GM23338 (cell line): ENCODE results near the gene PCF11. TPM values are rescaled to one million over a fixed set of nuclear protein-coding genes. Genes with fewer than 3 reads are reported as not detected.
A peak's percentile ranks its signal among the peaks of the same experiment; 100 is the strongest.

ENCODE experiments used
- ATAC-seq: fragments of 200-7000 bp; cut with Tn5 transposase; 3 replicates; pipeline ENCODE4 v1.9.1; 2020
- DNase-seq: peaks from one replicate; pipeline ENCODE4 v3.0.0-alpha.2; 2015; ENCODE audit warnings: low spot score
- H2AFZ ChIP-seq: fragments of 200-600 bp; sonication (generic); 2 replicates; pipeline ENCODE4 v1.8.0; 2016; ENCODE audit warnings: antibody characterized with exemption, mild to moderate bottlenecking, moderate library complexity
- H3F3A ChIP-seq: fragments of 200-600 bp; sonication (generic); replicated peaks from 2 replicates; pipeline ENCODE4 v1.8.0; 2017; ENCODE audit warnings: antibody characterized with exemption, mixed run types, low read depth
- H3K27ac ChIP-seq: fragments of 200-600 bp; sonication (generic); 2 replicates; pipeline ENCODE4 v1.6.1; 2016; ENCODE audit warnings: low read depth
- H3K27me3 ChIP-seq: fragments of 200-600 bp; sonication (generic); 2 replicates; pipeline ENCODE4 v1.8.0; 2016; ENCODE audit warnings: mild to moderate bottlenecking, mixed run types, moderate library complexity; ENCODE audit not compliant: insufficient read depth
- H3K36me3 ChIP-seq: fragments of 200-600 bp; sonication (generic); 2 replicates; pipeline ENCODE4 v1.8.0; 2016; ENCODE audit warnings: mild to moderate bottlenecking; ENCODE audit not compliant: insufficient read depth
- H3K4me1 ChIP-seq: fragments of 200-600 bp; sonication (generic); 2 replicates; pipeline ENCODE4 v1.8.0; 2016; ENCODE audit warnings: mild to moderate bottlenecking, moderate library complexity; ENCODE audit not compliant: insufficient read depth
- H3K4me2 ChIP-seq: fragments of 200-600 bp; sonication (generic); 2 replicates; pipeline ENCODE4 v1.7.1; 2017; ENCODE audit warnings: mixed run types
- H3K4me3 ChIP-seq: fragments of 200-600 bp; sonication (generic); 2 replicates; pipeline ENCODE4 v1.6.1; 2016; ENCODE audit warnings: mixed run types
- H3K79me2 ChIP-seq: fragments of 200-600 bp; sonication (generic); replicated peaks from 2 replicates; pipeline ENCODE4 v1.8.0; 2017; ENCODE audit warnings: mild to moderate bottlenecking; ENCODE audit not compliant: insufficient read depth
- H3K9me2 ChIP-seq: fragments of 200-600 bp; sonication (generic); 2 replicates; pipeline ENCODE4 v1.8.0; 2017; ENCODE audit not compliant: insufficient read depth
- H4K20me1 ChIP-seq: fragments of 200-600 bp; sonication (generic); replicated peaks from 2 replicates; pipeline ENCODE4 v1.8.0; 2017; ENCODE audit warnings: mild to moderate bottlenecking; ENCODE audit not compliant: insufficient read depth
- H3K27ac Mint-ChIP-seq: 2 replicates; pipeline ENCODE4 v1.8.0; 2020; ENCODE audit warnings: inconsistent platforms, mild to moderate bottlenecking, moderate library complexity, mixed read lengths
- H3K27me3 Mint-ChIP-seq: 3 replicates; pipeline ENCODE4 v1.8.0; 2022; ENCODE audit warnings: low read depth, mild to moderate bottlenecking, moderate library complexity, mixed read lengths, inconsistent platforms; ENCODE audit not compliant: insufficient read depth, poor library complexity
- H3K36me3 Mint-ChIP-seq: 3 replicates; pipeline ENCODE4 v1.8.0; 2021; ENCODE audit warnings: low read depth, mild to moderate bottlenecking, inconsistent platforms, moderate library complexity, mixed read lengths
- H3K4me1 Mint-ChIP-seq: 3 replicates; pipeline ENCODE4 v1.8.0; 2020; ENCODE audit warnings: mild to moderate bottlenecking, inconsistent platforms, mixed read lengths
- H3K4me3 Mint-ChIP-seq: 3 replicates; pipeline ENCODE4 v1.8.0; 2021; ENCODE audit warnings: moderate library complexity, mild to moderate bottlenecking, inconsistent platforms, mixed read lengths
- H3K9me3 Mint-ChIP-seq: 3 replicates; pipeline ENCODE4 v1.8.0; 2020; ENCODE audit warnings: moderate library complexity, mild to moderate bottlenecking, inconsistent platforms, mixed read lengths
- CREB1 ChIP-seq: fragments of 250-450 bp; sonication (Bioruptor Pico); IDR thresholded peaks from 2 replicates; pipeline ENCODE4 v1.5.0; 2020; ENCODE audit warnings: low read depth, mild to moderate bottlenecking, moderate library complexity
- EZH2 ChIP-seq: fragments of 200-600 bp; sonication (generic); IDR thresholded peaks from one replicate; pipeline ENCODE4 v1.8.0; 2017; ENCODE audit warnings: antibody characterized with exemption, mild to moderate bottlenecking, low read depth; ENCODE audit not compliant: unreplicated experiment
- EZH2phosphoT487 ChIP-seq: fragments of 200-600 bp; sonication (generic); IDR thresholded peaks from one replicate; pipeline ENCODE4 v1.8.1; 2018; ENCODE audit warnings: antibody characterized with exemption; ENCODE audit not compliant: unreplicated experiment
- NANOG ChIP-seq: IDR thresholded peaks from 2 replicates; pipeline ENCODE4 v1.6.1; 2016; ENCODE audit warnings: antibody characterized with exemption, borderline replicate concordance
- POLR2AphosphoS5 ChIP-seq: IDR thresholded peaks from 2 replicates; pipeline ENCODE4 v1.6.1; 2016; ENCODE audit warnings: antibody characterized with exemption, low read depth
- STAT1 ChIP-seq: IDR thresholded peaks from one replicate; pipeline ENCODE4 v1.6.1; 2016; ENCODE audit warnings: antibody characterized with exemption; ENCODE audit not compliant: unreplicated experiment
- polyA plus RNA-seq: library from polyadenylated mRNA; unstranded; fragments of >200 nt; fragmentation: Nextera tagmentation; extraction: Ambion mirVana; gene quantifications from 2 replicates; pipeline ENCODE4 v1.2.1, GENCODE V29; 2016
- total RNA-seq: library from RNA; depleted of rRNA; stranded (reverse); fragments of >200 nt; shearing (Covaris generic); gene quantifications from 2 replicates; pipeline ENCODE4 v1.2.3, GENCODE V29; 2014
- TF ChIP-seq, protein P1 (sequence below): IDR thresholded peaks from 2 replicates; pipeline ENCODE4 v1.6.1; 2016; ENCODE audit warnings: antibody characterized with exemption
- TF ChIP-seq, protein P2 (sequence below), 2 experiments: fragments of 200-600 bp in 1 of 2; sonication (generic) in 1 of 2; conservative IDR thresholded peaks; 2 replicates each; pipeline versions ENCODE4 v1.5.1 to v1.6.1; 2016 to 2017; ENCODE audit warnings: antibody characterized with exemption in 2 of 2, low read depth in 2 of 2, mild to moderate bottlenecking in 2 of 2, moderate library complexity in 1 of 2

The PCF11 gene
- total and polyA plus RNA-seq, 2 experiments from 2014 or later: 23.0 to 44.2 TPM

DNA sequence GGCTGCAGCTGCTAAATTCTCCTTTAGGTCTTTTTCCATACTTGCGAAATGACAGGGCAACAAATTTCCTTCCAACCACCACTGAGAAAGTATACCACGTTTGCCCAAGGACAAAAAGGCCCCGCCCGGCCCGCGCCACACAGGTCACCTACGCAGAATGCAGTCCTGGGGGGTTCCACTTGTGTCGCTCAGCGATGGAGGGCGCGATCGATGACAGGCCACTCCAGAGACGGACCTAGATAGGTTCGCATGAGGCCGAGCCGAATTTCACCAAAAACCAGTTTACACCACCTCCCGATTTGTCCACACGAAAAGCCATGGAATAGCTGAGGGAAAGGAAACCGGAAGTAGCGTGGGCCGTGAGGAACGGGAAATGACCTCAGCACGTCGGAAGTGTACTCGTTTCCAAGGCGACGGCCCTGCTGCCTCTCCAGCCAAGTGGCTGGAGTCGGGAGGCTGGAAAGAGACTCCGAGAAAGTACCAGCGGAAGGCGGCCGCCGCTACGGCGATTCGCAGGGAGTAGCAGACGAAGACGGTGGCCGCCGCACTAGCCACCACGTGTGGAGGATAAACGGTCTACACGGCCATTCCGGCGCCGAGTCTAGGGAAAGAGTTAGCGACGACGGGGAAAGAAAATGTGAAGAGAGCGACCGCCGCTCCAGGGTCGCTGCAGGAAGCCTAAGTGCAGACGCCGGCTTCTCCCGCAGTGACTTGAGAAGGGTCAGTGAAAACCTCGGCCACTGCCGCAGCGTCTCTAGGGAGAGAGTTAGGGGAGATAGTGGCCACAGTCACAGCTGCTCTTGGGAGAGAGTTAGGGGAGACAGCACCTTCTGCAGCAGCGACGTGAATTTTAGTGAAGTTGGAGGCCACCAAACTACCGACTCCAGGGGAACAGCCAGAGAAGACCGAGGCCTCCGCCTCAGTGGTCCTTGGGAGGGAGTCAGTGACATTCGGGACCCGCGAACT is 36.7 kb downstream of the PCF11 start, which contains the start of gene ANKRD42:
Gene ANKRD42, plus strand, starts transcription at position 398 of the 966 bp plus-strand sequence. CDS start 959 bp downstream, outside the sequence.
- H3K79me2 ChIP-seq: peaks cover 18% of the 10 kb centered on the region
- Mint-ChIP-seq H3K36me3 (peaks cover 37% of the 10 kb centered on the region), H3K4me3 (peak within 1 kb of the TSS; percentile 97), H3K27ac (peak within 1 kb of the TSS; percentile 99), H3K9me3 (no peaks in the 10 kb centered on the region), H3K27me3 (peaks cover 7% of the 10 kb centered on the region), H3K4me1 (peaks cover 18% of the 10 kb centered on the region)
- TF ChIP-seq CREB1 (peak; percentile 90), POLR2AphosphoS5 (peak; percentile 91), STAT1 (no peak), EZH2 (no peak)
- TF ChIP-seq, protein P1, sequence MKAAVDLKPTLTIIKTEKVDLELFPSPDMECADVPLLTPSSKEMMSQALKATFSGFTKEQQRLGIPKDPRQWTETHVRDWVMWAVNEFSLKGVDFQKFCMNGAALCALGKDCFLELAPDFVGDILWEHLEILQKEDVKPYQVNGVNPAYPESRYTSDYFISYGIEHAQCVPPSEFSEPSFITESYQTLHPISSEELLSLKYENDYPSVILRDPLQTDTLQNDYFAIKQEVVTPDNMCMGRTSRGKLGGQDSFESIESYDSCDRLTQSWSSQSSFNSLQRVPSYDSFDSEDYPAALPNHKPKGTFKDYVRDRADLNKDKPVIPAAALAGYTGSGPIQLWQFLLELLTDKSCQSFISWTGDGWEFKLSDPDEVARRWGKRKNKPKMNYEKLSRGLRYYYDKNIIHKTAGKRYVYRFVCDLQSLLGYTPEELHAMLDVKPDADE: peak; percentile 88
- DNase-seq: peak; percentile 99
- peaks cover 6% of the 10 kb centered on the region; the same call in 1 of the 2 replicates for H3K36me3 ChIP-seq
- peak within 1 kb of the TSS; percentile 86 for H3K4me2 ChIP-seq
- H3F3A ChIP-seq: 0 out of 2 replicates have a peak, but pooled peaks cover 5% of the 10 kb centered on the region
- no peaks in the 10 kb centered on the region for H3K9me2 ChIP-seq
- peak within 1 kb of the TSS; percentile 78 for H3K27ac ChIP-seq
- peaks cover 10% of the 10 kb centered on the region for H3K4me1 ChIP-seq
- peak within 1 kb of the TSS; percentile 95 for H2AFZ ChIP-seq
- peak within 1 kb of the TSS; percentile 81 for H3K4me3 ChIP-seq
- peak; percentile 95 for ATAC-seq
- H3K27me3 ChIP-seq: peaks cover 7% of the 10 kb centered on the region; the same call in 1 of the 2 replicates
- no peaks in the 10 kb centered on the region for H4K20me1 ChIP-seq

DNA sequence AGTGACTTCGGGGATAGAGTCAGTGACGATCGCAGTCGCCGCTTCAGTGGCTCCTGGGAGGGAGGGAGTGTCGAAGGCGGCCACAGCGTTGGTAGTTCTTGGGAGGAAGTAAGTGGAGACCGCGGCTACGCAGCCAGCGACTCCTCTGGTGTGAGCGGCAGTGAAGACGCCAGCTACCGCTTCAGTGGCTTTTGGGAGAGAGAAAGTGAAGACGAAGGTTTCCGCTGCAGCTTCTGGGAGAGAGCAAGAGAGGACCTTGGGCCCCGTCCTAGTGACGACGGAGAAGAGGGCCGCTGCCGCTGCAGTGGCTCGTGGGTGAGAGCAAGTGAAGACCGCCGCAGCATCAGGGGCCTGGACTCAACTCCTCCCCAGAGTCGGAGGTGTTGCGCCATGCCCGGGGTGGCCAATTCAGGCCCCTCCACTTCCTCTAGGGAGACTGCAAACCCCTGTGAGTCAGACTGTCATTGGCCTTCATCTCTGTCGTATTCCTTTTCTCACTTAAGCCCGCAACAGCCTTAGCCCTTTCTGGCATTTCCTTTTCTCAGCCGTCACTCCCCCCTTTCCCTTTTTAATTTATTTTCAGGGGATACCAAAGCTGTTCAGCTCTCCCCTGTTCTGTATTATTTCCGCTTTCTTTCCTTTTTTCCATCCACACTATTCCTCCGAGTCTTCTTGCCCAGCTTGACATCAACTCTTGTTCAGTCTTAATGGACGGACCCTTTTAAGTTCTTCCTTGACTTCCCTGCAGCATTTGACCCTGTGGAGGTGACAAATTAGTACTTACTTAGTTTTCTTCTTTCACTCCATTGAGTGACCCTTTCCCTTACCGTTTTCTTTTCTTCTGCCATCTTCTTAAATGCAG is 37.6 kb downstream of the PCF11 start:
- Histone ChIP-seq H3K27ac (no peak overlapping the region), H3K4me2 (peak overlapping the region; percentile 86), H2AFZ (peak overlapping the region; percentile 95), H3K4me1 (peaks cover 10% of the 10 kb centered on the region), H3F3A (0 out of 2 replicates have a peak, but pooled peaks cover 5% of the 10 kb centered on the region), H3K79me2 (peaks cover 18% of the 10 kb centered on the region), H4K20me1 (no peaks in the 10 kb centered on the region), H3K4me3 (peak overlapping the region; percentile 81), H3K27me3 (peaks cover 7% of the 10 kb centered on the region; the same call in 1 of the 2 replicates), H3K36me3 (peaks cover 6% of the 10 kb centered on the region; the same call in 1 of the 2 replicates), H3K9me2 (no peaks in the 10 kb centered on the region)
- peak; percentile 67 for ATAC-seq
- Mint-ChIP-seq H3K4me3 (peak overlapping the region; percentile 97), H3K36me3 (peaks cover 33% of the 10 kb centered on the region), H3K27me3 (peaks cover 7% of the 10 kb centered on the region), H3K27ac (no peak overlapping the region), H3K4me1 (peaks cover 18% of the 10 kb centered on the region), H3K9me3 (no peaks in the 10 kb centered on the region)
- DNase-seq: peak; percentile 63
- TF ChIP-seq NANOG (no peak), EZH2phosphoT487 (no peak), STAT1 (no peak), POLR2AphosphoS5 (no peak), CREB1 (no peak)
- TF ChIP-seq, protein P2, sequence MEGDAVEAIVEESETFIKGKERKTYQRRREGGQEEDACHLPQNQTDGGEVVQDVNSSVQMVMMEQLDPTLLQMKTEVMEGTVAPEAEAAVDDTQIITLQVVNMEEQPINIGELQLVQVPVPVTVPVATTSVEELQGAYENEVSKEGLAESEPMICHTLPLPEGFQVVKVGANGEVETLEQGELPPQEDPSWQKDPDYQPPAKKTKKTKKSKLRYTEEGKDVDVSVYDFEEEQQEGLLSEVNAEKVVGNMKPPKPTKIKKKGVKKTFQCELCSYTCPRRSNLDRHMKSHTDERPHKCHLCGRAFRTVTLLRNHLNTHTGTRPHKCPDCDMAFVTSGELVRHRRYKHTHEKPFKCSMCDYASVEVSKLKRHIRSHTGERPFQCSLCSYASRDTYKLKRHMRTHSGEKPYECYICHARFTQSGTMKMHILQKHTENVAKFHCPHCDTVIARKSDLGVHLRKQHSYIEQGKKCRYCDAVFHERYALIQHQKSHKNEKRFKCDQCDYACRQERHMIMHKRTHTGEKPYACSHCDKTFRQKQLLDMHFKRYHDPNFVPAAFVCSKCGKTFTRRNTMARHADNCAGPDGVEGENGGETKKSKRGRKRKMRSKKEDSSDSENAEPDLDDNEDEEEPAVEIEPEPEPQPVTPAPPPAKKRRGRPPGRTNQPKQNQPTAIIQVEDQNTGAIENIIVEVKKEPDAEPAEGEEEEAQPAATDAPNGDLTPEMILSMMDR (conservative IDR thresholded peaks at IDR 0.05; ENCODE audit: low read depth in 2 of 2): no peak
